22Rv1 (cell line): ENCODE measurements around the gene RGS1.

Experiments used
- ZFX ChIP-seq: fragments of 450-650 bp; IDR thresholded peaks from 2 replicates; pipeline ENCODE4 v1.6.1; 2017; ENCODE audit warnings: antibody characterized with exemption, borderline replicate concordance
- TF ChIP-seq, protein P1 (sequence below): fragments of 450-650 bp; IDR thresholded peaks from 2 replicates; pipeline ENCODE4 v1.5.1; 2017; ENCODE audit warnings: mild to moderate bottlenecking

DNA sequence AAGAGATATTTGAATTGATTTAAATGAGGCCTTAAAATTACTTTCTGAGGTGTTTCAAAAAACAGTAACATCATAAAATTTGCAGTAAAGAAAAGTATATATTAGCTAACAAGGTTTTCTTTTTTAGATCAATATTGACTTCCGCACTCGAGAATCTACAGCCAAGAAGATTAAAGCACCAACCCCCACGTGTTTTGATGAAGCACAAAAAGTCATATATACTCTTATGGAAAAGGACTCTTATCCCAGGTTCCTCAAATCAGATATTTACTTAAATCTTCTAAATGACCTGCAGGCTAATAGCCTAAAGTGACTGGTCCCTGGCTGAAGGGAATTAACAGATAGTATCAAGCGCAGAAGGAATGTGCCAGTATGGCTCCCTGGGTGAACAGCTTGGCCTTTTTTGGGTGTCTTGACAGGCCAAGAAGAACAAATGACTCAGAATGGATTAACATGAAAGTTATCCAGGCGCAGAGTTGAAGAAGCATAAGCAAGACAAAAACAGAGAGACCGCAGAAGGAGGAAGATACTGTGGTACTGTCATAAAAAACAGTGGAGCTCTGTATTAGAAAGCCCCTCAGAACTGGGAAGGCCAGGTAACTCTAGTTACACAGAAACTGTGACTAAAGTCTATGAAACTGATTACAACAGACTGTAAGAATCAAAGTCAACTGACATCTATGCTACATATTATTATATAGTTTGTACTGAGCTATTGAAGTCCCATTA, 3.6 kb downstream of the RGS1 start:
- TF ChIP-seq, protein P1, sequence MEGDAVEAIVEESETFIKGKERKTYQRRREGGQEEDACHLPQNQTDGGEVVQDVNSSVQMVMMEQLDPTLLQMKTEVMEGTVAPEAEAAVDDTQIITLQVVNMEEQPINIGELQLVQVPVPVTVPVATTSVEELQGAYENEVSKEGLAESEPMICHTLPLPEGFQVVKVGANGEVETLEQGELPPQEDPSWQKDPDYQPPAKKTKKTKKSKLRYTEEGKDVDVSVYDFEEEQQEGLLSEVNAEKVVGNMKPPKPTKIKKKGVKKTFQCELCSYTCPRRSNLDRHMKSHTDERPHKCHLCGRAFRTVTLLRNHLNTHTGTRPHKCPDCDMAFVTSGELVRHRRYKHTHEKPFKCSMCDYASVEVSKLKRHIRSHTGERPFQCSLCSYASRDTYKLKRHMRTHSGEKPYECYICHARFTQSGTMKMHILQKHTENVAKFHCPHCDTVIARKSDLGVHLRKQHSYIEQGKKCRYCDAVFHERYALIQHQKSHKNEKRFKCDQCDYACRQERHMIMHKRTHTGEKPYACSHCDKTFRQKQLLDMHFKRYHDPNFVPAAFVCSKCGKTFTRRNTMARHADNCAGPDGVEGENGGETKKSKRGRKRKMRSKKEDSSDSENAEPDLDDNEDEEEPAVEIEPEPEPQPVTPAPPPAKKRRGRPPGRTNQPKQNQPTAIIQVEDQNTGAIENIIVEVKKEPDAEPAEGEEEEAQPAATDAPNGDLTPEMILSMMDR: no peak
- no peak for TF ChIP-seq ZFX
